ENCODE results near the gene HYAL1. TPM values are rescaled to one million over a fixed set of nuclear protein-coding genes. Genes with fewer than 3 reads are reported as not detected.

Gene HYAL1
- total and polyA plus RNA-seq, 2 experiments from 2014 or later = 3.3 to 5.0 TPM

GRCh38 chr3:50266017-50266416, 37.4 kb downstream of the HYAL1 start:
- peaks cover 44% of the 10 kb centered on the region for H3K4me1 ChIP-seq (ENCODE audit: low read depth)
- no peak for TF ChIP-seq CTCF (IDR thresholded peaks at IDR 0.05; ENCODE audit: low read depth, low read length)
- peak overlapping the region; percentile 98 for H3K27ac ChIP-seq
- H3K4me3 ChIP-seq = no peak overlapping the region
- no peak for DNase-seq (ENCODE audit: low read depth in 1 of 2, low spot score in 1 of 2)
- no peaks in the 10 kb centered on the region for H3K27me3 ChIP-seq
- H3K36me3 ChIP-seq = no peaks in the 10 kb centered on the region
- no peaks in the 10 kb centered on the region for H3K9me3 ChIP-seq (ENCODE audit: low read depth)

GRCh38 chr3:50265571-50265970, 37.8 kb downstream of the HYAL1 start:
- Histone ChIP-seq H3K27ac (peak overlapping the region; percentile 98), H3K4me1 (ENCODE audit: low read depth) (peaks cover 49% of the 10 kb centered on the region), H3K4me3 (no peak overlapping the region), H3K9me3 (ENCODE audit: low read depth) (no peaks in the 10 kb centered on the region), H3K27me3 (no peaks in the 10 kb centered on the region), H3K36me3 (no peaks in the 10 kb centered on the region)
- no peak for DNase-seq (ENCODE audit: low read depth in 1 of 2, low spot score in 1 of 2)
- no peak for TF ChIP-seq CTCF (IDR thresholded peaks at IDR 0.05; ENCODE audit: low read depth, low read length)

- Histone ChIP-seq H3K4me3 (no peak overlapping the region), H3K9me3 (ENCODE audit: low read depth) (no peaks in the 10 kb centered on the region), H3K36me3 (no peaks in the 10 kb centered on the region), H3K27ac (peak overlapping the region; percentile 98), H3K27me3 (no peaks in the 10 kb centered on the region), H3K4me1 (ENCODE audit: low read depth) (peaks cover 52% of the 10 kb centered on the region)
- no peak for DNase-seq (ENCODE audit: low read depth in 1 of 2, low spot score in 1 of 2)
- TF ChIP-seq CTCF (IDR thresholded peaks at IDR 0.05; ENCODE audit: low read depth, low read length) = no peak
Observed at GRCh38 chr3:50264964-50265485, 38.3 kb downstream of the HYAL1 start.

- Histone ChIP-seq H3K9me3 (ENCODE audit: low read depth) (no peaks in the 10 kb centered on the region), H3K27ac (peak overlapping the region; percentile 98), H3K4me3 (no peak overlapping the region), H3K27me3 (no peaks in the 10 kb centered on the region), H3K36me3 (no peaks in the 10 kb centered on the region), H3K4me1 (ENCODE audit: low read depth) (peaks cover 52% of the 10 kb centered on the region)
- TF ChIP-seq CTCF (IDR thresholded peaks at IDR 0.05; ENCODE audit: low read depth, low read length) = no peak
- DNase-seq (ENCODE audit: low read depth in 1 of 2, low spot score in 1 of 2) = peak; percentile 95 to 96
Observed at GRCh38 chr3:50264383-50264963, 38.9 kb downstream of the HYAL1 start.

GRCh38 chr3:50263478-50264382, 39.6 kb downstream of the HYAL1 start:
- Histone ChIP-seq H3K27ac (peak overlapping the region; percentile 98), H3K9me3 (ENCODE audit: low read depth) (no peaks in the 10 kb centered on the region), H3K4me3 (no peak overlapping the region), H3K4me1 (ENCODE audit: low read depth) (peaks cover 52% of the 10 kb centered on the region), H3K27me3 (no peaks in the 10 kb centered on the region), H3K36me3 (no peaks in the 10 kb centered on the region)
- TF ChIP-seq CTCF (IDR thresholded peaks at IDR 0.05; ENCODE audit: low read depth, low read length) = no peak
- no peak for DNase-seq (ENCODE audit: low read depth in 1 of 2, low spot score in 1 of 2)

Data from cardiac muscle cell (in vitro differentiated cells and primary cell).